ENCODE measurements around the gene RIMS3.
A peak's percentile ranks its signal among the peaks of the same experiment; 100 is the strongest.
"Not testable (repeated sequence)": the region's sequence is repeated elsewhere in the genome, so short reads cannot be mapped to it uniquely, and the experiment has no call there.

RIMS3 gene

GRCh38 chr1:40635763-40636500 lies 29.6 kb downstream of the RIMS3 start:
- DNase-seq (ENCODE audit: low spot score), result no peak
- TF ChIP-seq, protein P1, sequence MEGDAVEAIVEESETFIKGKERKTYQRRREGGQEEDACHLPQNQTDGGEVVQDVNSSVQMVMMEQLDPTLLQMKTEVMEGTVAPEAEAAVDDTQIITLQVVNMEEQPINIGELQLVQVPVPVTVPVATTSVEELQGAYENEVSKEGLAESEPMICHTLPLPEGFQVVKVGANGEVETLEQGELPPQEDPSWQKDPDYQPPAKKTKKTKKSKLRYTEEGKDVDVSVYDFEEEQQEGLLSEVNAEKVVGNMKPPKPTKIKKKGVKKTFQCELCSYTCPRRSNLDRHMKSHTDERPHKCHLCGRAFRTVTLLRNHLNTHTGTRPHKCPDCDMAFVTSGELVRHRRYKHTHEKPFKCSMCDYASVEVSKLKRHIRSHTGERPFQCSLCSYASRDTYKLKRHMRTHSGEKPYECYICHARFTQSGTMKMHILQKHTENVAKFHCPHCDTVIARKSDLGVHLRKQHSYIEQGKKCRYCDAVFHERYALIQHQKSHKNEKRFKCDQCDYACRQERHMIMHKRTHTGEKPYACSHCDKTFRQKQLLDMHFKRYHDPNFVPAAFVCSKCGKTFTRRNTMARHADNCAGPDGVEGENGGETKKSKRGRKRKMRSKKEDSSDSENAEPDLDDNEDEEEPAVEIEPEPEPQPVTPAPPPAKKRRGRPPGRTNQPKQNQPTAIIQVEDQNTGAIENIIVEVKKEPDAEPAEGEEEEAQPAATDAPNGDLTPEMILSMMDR (IDR thresholded peaks at IDR 0.05; ENCODE audit: extremely low read depth, missing control alignments), result no peak

DNA sequence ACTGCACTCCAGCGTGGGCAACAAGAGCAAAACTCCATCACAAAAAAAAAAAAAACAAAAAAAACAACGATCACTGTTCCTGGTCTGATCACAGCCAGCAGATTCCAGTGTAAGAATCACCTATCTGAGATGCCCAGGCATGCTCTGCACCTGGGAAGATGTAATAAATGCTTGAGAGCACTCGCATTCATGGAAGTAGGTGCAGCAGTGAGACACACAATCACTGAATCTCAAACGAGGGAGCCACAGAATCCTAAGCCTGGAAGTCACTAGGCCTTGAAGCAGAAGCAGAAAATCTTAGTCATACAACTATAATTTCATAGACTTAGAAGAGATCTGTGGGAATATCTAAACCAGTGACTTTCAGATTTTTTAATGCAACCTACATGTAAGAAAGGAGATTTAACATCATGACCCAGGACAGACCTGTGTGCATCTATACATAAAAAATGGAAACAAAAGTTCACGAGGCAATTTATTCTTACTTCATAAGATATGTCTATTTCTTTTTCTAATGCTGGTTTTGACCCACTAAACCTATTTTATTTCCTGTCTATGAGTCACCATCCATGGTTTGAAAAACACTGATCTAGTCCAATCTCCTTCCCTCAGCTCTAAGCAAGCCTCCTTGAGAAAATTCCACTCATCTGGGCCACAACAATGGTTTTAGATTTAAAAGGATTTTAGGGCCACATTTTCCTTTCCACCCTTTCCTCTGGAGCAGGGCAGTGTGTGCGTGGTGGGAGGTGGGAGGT lies 30.4 kb downstream of the RIMS3 start:
- TF ChIP-seq, protein P1 (IDR thresholded peaks at IDR 0.05; ENCODE audit: extremely low read depth, missing control alignments), result no peak
- no peak for DNase-seq (ENCODE audit: low spot score)

GRCh38 chr1:40633931-40634376 lies 31.5 kb downstream of the RIMS3 start:
- no peak for DNase-seq (ENCODE audit: low spot score)
- TF ChIP-seq, protein P1 (IDR thresholded peaks at IDR 0.05; ENCODE audit: extremely low read depth, missing control alignments), result no peak

- DNase-seq (ENCODE audit: low spot score), result no peak
- TF ChIP-seq, protein P1 (IDR thresholded peaks at IDR 0.05; ENCODE audit: extremely low read depth, missing control alignments), result no peak
Observed at GRCh38 chr1:40633523-40633922, 32.0 kb downstream of the RIMS3 start.

GRCh38 chr1:40630488-40631223 lies 34.8 kb downstream of the RIMS3 start:
- no peak for DNase-seq (ENCODE audit: low spot score)
- TF ChIP-seq, protein P1 (IDR thresholded peaks at IDR 0.05; ENCODE audit: extremely low read depth, missing control alignments), result peak; percentile 18

DNA sequence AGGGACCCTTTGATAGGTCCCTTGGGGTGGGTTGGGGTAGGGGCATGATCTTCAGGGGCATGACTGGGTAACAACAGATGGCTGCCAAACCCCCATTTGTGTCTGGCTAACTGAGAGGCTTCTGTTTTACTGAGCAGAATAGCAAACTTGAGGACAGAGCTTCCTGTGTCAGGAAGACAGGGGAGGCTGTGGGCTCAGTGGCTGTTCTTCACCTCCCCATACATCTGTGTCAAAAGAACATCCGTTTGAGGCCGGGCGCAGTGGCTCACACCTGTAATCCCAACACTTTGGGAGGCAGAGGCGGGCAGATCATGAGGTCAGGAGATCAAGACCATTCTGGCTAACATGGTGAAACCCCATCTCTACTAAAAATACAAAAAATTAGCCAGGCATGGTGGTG lies 35.9 kb downstream of the RIMS3 start:
- not testable (repeated sequence) for DNase-seq (ENCODE audit: low spot score)

DNA sequence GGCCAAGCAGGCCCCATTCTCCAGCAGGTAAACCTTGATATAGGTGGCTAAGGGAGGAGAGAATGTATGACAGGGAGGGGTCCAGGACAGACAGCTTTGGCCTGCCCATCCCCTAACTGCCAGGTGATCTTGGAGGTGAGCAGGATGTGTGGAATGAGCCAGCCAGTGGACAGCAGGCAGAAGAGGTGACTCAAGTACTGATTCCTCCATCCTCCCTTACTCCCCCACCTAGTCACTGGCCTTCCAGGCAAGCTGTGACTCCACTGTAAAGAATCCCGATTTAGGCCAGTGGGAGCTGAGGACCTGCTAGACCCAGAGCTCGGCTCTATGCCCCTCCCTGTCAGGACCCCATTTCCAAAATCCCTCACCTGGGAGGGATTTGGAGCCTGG lies 36.6 kb downstream of the RIMS3 start:
- TF ChIP-seq, protein P1 (IDR thresholded peaks at IDR 0.05; ENCODE audit: extremely low read depth, missing control alignments), result no peak
- no peak for DNase-seq (ENCODE audit: low spot score)
